Activated T-cell treated with anti-CD3 and anti-CD28 coated beads for 4 hours (primary cell): ENCODE data around the gene FSTL4.

Source experiments
- DNase-seq: peaks from one replicate; pipeline ENCODE4 v3.0.0-alpha.2; 2020

Gene FSTL4

GRCh38 chr5:133423011-133423617, 189.2 kb downstream of the FSTL4 start:
- DNase-seq = no peak

DNA sequence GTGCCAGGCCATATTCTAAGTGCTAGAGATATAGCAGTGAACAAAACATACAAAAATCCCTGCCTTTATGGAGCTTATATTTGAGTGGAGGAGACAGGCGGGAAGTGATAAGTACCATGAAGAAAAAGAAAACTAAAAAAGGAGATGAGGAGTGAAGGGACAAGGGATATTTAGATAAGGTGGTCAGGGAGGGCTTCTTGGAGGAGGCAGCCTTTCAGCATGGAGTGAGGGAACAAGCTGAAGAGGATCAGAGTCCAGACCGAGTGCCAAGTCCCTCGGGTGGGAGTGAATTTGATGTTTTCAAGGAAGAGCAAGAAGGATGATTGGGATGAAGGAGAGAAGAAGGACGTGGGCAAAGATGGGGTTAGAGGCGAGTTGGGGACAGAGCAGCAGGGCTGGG, 190.5 kb downstream of the FSTL4 start:
- no peak for DNase-seq

DNA sequence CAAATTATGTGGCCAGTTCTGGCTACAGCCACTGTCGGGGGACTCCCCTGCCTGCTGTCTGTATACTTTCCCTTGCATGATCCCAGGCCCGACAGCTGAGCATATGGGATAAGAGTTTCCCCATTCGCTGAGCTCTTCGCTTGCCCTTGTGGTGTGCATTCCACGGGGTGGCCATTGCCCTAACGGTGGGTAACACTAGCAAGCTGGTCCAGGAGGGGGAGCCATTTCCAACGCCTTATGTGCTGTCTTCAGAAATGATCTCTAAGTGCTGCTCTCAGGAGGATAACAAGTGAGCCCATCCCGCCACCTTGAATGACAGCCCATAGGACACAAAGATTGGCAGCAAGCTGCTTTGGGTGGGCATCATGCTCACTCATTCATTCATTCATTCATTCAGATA, 190.9 kb downstream of the FSTL4 start:
- DNase-seq = no peak

DNA sequence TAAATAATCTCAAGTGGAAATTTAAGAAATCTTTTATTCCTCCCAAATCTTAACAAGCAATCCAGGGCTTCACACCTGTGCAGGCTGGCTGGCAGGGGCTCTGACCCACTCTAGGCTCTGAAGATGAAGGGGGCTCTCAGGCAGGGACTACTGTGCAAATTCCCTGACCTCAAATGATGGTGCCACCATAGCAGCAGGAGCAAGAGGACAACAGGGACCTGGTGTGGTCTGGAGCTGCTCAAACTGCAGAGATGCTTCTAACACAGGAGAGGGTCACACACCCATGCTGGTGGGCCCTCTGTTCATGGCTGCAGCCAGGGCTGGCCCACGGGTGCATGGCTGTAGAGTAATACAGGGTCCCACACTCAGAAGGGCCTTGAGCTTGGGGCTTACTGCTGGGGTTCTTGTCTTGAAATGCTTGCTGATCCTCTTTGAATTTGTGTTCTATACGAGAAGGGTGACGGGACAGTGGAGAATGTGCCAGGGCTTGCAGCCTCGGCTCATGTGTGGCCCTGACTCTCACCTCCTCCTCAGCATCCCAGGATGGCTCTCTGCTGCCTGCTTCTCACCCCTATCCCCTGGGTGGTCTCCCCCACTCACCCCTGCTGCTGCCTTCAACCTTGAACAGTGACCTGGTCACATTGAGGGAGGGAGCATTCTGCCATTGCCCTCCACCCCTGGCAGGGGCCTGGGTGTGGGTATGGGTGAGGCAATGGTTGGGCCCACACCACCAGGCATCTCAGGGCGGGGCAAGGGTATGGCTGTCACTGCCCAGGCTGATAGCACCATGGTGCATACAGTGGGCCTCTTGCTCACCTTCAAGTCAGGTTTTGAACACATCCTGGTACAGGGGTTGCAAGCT, 191.7 kb downstream of the FSTL4 start:
- DNase-seq = no peak

DNA sequence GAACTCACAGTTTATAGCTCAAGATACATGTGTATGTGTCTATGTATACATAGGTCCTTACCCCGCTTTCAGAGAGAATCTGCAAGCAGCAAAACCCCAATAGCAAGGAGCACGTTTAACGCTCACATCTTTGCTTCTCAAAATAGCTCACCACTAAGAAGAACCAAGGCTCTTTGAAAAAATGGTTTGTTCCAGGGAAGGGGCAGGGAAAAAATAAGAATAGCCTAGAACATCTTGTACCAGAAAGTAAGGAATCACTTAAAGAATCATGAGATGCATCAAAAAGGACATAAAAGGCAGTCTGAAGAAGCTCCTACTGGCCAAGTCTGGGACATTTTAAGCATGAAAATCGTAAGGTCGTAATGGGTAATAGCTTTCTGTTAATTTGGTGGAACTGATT, 196.4 kb downstream of the FSTL4 start:
- DNase-seq = no peak

- DNase-seq = no peak
These were observed 196.8 kb downstream of the FSTL4 start for GRCh38 chr5:133415506-133415905.

- no peak for DNase-seq
These were observed 199.7 kb downstream of the FSTL4 start for GRCh38 chr5:133412661-133413060.

DNA sequence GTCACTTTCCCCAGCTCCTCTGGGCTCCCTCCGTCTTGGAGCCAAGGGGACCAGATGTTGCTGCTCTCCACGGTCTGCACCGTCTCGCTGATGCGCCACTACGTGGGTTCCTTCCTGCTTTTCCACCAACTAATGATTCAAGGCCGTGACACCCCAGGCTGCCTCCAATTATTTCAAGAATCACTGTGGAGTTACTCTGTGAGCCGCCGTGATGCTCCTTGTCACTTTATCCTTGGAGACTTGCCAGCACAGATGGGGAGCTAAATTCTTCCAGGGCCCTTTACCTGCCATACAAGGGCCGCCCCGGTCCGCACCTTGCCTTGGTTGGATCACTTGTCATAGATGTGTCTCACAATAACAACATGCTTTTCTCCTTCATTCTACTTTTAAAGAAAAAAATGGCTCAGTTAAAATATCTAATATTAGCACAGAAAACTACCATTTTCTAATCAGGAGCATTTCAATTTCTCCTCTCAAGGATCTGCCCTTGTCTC, 202.0 kb downstream of the FSTL4 start:
- DNase-seq = no peak

DNA sequence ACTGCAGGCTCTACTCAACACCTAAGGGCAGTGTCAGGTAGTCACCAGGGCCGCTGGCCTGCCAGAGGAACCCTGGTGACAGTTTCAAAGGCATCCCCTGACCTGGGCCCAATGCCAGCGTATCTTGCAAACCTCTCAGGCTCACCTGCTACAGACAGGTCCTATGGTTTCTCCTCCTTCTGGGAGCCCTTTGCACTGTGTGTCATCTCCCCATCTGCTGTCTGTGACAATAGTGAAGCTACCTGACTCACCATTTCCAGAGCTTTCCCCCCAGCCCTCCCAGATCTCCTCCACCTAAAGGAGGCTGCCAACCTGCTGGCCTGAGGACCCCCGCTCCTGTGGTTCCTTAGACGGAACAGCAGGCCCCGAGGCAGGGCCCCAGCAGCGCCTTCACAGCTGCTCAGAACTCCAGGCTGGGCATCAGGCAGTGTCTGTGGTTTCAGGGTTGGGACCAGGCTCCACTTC, 203.1 kb downstream of the FSTL4 start:
- no peak for DNase-seq

GRCh38 chr5:133408322-133408721, 204.0 kb downstream of the FSTL4 start:
- DNase-seq = no peak

- no peak for DNase-seq
These were observed 205.2 kb downstream of the FSTL4 start for GRCh38 chr5:133406977-133407632.

- no peak for DNase-seq
These were observed 205.9 kb downstream of the FSTL4 start for GRCh38 chr5:133406208-133406976.

DNA sequence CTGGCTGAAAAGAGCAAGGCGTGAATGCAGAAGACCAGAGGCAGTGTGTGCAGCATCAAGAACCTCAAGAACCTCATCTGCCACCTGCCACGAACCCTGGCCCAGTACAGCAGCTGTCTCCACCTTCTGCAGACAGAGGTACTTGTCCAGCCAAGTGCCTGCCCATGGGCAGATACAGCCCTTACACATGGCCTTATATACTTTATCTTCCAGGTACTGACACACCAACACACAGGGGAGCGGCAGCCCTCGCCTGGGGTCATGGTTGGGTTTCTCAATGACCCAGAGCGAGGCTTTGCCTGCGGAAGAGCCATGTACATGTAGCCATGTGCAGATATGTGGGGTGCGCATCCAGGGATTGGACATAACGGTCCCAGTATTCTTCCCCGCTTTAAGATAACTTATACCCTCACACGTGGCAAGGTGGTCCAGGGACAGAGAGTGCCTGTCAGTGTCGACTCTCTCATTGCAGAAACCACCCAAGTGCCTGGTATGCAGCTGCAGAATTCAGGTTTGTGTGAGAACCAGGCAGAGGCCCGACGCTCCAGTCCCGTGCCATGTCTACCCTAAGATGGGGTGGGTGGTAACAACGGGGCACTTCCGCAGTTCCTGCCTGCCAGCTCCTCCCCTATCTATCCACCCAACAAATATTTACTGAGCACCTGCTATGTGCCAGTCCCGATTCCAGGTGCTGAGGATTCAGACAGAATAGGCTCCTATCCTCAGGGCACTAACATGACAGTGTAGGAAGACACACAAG, 206.9 kb downstream of the FSTL4 start:
- no peak for DNase-seq

DNA sequence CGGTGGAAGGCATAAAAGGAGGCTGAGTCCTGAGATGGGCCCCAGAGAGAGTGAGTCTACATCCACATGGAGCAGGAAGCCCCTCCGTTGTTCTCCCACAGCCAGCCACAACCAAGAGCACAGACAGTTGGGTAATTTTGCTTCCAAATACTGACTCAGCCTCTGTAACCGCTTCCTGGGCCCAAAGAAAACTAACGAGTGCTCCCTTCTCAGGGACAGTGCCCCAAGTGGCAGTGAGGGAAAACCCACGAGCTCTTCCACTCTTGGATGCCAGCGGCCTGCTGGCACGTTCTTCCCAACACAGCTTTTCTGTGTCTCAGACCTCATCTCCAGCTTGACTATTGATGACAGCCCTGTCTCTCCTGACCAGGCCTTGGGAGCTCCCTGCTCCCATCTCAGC, 207.6 kb downstream of the FSTL4 start:
- no peak for DNase-seq

GRCh38 chr5:133403741-133404364, 208.5 kb downstream of the FSTL4 start:
- DNase-seq = no peak

DNA sequence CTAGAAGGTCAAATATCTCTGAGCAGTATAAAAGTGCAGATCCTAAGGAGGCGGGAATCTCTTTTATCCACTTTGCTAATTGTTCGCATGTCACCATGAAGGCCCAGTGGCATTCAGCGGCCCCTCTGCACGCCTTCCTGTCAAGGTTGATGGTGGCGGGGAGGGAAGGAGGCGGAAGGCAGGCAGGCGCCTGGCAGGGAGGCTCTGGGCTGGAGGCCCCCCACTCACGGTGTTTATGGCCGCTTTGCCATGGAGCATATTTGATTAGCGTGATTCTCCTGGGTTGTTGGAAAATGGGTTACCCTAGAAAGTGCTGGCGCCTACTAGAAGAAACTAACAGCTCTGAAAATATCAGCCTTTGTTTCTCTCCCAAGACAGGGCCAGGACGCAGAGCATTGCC, 209.6 kb downstream of the FSTL4 start:
- DNase-seq = no peak

- no peak for DNase-seq
These were observed 210.5 kb downstream of the FSTL4 start for GRCh38 chr5:133401731-133402347.

DNA sequence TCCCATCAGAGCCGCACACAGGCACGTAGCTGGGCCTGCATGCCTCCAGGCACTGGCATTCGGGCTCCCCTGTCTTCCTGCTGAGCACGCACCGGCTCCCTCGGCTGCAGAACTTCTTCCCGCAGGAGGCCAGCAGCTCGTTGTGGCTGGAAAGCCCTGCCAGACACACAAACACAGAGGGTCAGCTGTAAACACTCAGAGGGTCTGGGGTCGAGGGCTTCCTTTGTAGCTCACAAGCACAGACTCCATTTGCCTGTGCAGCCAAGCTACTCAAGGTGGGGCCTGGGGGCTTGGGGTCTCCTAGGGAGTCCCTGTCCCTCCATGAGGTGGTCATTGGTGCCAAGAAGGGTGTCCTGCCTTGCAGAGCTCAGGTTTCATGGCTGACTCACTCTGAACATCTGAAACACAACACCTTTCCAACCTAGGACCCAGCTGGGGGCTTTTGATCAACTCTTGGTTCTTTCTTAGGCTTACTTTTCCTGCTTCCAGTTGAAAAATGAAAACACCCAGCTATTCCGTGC, 211.4 kb downstream of the FSTL4 start:
- DNase-seq = no peak

GRCh38 chr5:133400120-133400519, 212.2 kb downstream of the FSTL4 start:
- no peak for DNase-seq

DNA sequence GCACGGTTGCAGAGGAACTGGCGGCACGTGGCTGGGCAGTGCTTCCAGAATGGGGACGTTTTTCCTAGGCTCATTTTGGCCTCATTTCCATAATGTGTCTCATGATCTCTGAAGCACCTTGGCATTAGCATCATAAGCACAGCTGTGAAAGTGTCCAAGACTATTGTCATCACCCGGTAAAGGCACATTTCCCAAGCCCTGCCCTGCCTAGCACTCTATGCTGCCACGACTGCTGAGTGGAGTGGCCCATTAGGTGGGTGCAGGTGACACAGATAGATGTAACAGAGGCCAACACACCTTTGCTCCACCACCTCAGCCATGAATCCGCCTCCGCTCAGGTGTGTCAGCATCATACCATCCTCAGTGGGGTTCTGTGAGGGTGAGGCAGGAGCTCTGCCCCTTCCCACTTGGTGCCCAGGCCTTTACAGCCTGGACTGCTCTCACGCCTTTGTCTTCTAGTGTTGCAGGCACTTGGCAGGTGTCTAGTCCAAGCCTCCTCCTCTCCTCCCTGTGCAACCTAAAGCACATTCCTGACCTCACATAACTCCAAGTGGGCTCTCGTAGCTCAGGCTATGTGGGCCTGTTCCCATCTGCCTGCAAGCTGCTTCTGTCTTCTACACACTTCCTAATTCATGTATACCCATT, 213.0 kb downstream of the FSTL4 start:
- no peak for DNase-seq
